GM19043 (cell line): Measurements from ENCODE around the gene SAMD11.

Experiments
- ATAC-seq: cut with Tn5 transposase; IDR thresholded peaks from one replicate; pipeline ENCODE4 v1.9.1; 2021; ENCODE audit warnings: low read depth; ENCODE audit not compliant: unreplicated experiment

Gene SAMD11

GRCh38 chr1:930633-931138, 7.0 kb downstream of the SAMD11 start:
- no peak for ATAC-seq

DNA sequence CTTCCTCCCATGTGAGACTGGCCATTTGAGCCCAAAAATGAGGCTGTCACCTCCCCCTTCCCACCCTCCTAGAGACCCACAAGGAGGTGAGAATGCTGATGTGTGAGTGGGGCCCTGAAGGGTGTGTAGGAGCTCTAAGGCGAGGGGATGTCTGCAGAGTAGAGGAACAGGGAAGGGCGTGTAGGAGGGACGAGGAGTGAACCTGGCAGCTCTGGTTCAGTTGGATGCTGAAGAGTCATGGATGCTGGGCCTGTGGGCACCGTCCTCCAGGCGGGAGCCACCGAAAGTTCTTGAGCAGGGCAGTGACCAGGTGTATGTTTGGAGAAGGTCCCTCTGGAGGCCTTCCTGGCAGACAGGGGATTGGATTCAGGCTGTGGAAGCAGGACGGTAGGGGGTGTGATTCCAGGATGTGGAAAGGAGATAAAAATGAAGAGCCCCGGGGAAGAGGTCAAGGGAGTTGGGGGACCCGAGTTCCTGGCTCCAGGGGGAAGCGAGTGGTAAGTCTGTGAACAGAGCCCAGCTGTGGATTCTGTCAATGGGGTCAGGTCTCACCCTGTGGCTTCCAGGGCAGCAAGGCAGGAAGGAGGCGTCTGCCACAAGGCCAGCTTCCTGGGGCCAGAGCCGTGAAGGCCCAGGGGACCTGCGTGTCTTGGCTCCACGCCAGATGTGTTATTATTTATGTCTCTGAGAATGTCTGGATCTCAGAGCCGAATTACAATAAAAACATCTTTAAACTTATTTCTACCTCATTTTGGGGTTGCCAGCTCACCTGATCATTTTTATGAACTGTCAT, 7.9 kb downstream of the SAMD11 start:
- no peak for ATAC-seq

- ATAC-seq, result no peak
Observed at GRCh38 chr1:932173-932510, 8.4 kb downstream of the SAMD11 start.

DNA sequence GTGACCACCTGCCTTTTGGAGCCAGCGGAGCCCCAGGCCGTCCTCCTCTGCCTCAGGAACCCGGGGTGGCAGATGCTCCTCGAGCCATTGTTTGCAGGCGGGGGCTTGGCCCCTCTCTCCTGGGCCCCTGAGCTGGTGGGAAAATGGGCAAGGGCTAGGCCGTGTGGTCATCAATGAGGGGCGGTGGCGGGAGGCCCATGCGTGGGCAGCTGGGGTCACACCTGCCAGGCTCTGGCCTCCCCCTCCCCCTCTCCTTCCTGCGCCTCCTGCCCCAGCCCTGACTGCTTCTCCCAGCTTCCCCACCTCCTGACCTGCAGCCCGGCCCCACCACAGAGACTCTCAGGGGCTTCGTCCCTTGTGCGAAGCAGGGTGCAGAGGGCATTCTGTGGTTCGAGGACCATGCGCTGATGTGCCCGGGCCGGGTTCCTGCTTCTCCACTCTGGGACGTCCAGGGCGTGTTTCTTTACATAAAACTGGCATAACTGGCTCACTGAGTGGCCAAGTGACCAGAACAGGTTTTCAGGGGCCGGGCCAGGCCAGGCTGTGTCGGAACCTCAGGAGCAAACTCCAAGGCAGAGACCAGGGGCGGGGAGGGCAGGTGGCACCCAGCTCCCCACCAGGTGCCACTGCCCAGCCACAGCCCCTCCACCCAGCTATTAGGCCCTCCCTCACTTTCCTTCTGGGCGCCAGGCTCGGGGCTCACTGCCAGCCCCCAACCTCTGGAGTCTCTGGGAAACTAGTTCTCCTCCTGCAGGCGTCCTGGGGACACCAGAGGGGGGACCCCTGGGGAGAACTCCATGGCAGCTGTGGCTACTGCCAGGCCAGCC, 9.3 kb downstream of the SAMD11 start:
- ATAC-seq, result no peak

- no peak for ATAC-seq
Observed at GRCh38 chr1:933603-933940, 9.8 kb downstream of the SAMD11 start.

- ATAC-seq, result no peak
Observed at GRCh38 chr1:934991-935750, 11.4 kb downstream of the SAMD11 start.

DNA sequence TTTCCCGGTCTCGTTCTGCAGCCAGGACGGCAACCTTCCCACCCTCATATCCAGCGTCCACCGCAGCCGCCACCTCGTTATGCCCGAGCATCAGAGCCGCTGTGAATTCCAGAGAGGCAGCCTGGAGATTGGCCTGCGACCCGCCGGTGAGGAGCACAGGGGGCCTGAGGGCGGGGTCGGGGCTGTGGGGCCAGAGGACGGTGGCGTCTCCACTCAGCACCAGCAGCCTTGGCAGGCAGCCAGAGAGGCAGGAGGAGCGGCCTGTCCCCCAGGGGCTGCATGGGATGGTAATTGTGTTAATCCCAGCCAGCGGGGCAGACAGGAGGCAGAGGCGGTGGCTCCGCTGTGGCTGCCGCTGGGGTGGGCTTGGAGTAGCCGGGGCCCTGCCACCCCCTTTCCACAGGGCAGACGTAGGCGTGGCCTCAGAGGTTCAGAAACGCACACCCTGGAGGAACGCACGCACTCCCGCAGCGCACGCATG, 12.1 kb downstream of the SAMD11 start:
- no peak for ATAC-seq

DNA sequence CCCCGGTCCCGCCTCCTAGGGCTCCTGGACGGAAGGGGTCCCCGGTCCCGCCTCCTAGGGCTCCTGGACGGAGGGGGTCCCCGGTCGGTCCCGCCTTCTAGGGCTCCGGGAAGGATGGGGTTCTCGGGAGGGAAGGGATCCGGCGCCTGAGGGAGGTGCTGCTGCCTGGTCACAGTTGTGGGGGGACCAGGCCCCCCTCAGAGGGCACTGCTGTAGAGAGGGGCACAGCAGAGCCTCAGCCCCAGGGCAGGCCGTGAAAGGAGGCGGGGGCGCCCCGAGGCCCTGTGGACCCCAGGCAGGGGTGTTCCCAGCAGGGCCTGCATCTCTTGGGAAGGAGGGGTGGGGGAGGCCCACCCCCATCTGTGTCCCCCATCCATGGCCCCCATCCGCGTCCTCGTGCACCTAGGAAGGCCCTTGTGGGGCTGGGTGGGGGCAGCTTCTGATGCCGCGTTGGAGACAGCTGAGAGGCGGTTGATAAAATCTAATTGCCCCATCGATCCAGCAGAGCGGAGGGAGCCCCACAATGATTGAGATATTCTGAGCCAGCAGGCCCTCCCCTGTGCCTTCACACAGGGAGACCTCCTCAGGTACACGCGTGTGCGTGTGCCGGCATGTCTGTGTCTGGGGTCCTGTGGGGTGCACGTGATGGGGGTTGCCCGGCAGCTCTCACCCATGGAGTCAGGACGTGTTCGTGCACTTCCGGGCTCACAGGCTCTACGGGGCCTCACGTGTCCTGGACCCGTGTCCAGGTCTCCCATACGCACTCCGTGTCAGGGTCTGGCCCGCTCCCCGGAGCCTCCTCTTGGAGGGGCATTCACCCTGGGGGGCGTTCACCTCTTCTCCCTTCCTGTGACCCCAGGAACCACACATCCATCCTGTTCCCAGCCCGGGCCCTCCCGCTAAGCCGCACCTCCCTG, 12.9 kb downstream of the SAMD11 start:
- no peak for ATAC-seq

DNA sequence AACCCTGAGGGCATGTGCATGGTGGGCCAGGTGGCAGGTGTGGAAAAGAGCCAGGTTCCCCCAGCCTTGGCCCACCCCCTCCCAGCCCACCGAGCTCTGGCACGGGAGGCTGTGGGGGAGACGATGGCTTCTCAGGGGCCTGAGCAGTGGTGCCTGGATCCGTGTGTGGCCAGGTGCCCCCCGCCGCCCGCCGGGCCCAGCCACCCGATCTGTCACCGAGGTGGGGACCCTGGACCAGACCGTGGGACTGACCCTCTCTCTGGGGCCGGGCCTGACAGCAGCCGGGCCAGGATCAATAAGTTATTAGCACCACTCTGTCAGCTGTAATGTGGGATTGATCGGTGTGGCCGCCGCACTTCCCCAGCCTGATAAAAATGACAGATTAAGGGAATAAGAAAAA, 13.8 kb downstream of the SAMD11 start:
- no peak for ATAC-seq

DNA sequence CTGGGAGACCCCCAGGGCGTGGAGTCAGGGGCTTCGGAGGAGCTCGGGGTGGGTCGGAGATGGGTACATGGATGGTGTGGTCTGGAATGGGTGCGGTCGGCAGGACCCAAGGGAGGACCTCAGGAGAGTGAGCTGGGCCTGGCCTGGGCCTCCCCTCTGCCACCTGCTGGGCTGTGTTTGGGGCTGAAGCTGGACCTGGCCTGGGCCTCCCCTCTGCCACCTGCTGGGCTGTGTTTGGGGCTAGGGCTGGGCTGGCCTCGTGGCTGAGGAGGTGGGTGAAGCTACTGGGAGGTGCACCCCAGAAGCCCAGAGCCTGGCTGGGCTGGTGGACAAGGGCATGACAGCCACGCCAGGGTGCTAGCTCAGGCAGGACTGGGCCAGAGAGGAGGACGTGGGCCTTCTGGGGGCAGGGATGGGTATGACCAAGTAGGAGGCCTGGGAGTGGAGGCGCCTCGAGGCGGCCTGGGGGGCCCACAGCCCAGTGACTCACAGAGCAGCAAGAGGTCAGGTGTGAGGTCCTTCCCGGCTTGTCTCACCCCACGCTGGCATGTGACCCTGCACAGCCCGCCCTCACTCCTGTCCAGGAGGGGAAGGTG, 14.5 kb downstream of the SAMD11 start:
- ATAC-seq, result no peak

- ATAC-seq, result no peak
Observed at GRCh38 chr1:938711-939489, 15.2 kb downstream of the SAMD11 start.

DNA sequence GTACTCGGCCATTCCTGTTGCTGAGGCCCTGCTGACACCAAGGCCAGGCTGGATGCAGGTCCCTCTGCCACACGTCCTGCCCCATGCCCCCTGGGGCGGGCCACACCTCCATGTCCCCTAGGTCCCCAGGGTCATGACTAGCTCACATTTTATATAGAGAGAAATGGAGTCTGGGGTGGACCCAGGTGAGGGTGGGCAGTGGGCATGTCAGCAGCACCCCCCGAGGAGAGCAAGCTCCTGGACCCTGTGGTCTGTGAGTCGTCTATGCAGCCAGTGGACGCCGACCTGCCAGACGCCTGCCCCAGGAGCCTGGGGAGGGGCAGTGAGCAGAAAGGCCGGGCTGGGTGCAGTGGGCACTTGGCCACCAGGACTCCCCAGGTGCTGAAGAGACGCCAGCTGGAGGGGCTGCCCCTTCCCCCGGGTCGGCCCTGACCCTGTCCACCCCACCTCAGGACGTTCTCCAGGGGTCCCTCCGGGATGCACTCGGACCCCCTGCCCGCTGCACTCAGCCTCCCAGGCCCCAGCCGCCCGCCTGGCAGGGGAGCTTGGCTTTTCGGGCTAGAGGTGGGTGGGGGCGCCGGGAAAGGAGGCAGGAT, 15.9 kb downstream of the SAMD11 start:
- ATAC-seq, result no peak

DNA sequence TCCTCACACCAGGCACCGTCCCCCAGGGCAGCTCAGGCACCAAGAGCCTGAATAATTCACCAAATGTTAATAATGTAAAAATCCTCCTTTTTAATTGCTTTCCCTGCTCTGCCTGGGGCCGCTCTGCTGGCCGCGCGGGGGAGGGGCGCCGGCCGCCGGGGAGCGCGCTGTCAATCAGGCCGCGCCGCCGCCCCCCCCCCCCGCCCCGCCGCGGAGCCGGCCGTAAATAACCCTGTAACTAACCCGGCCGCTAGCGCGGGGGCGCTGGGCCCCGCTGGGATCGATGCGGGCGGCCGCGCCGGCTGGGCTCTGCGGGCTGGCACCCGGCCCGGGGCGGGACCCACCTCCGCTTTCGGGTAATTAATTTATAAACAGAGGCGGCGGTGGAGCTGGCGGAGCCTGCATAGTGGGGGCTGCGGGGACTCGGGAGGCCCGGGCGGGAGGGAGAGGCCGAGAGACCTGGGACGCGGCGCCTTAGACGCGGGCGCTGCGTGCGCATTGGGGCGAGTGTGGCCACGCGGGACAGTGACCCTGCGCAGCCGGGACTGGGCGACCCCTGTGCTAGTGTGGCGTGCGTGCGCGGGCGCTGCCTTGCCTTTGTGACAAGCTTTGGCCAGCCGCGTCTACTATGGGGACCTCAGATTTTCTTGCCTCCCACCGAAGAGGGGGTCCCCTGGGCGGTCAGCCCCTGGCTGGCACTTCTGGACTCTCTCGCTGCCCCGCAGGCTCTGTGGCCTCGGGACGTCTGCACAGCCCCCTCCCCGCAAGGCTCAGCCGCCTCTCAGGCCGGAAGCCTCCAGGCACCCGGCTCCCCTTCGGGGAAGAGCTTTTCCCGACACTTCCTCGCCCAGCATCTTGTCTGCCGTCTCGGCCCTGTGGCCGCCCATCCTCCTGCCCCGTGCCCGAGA, 16.6 kb downstream of the SAMD11 start:
- no peak for ATAC-seq

GRCh38 chr1:941015-941587, 17.4 kb downstream of the SAMD11 start:
- ATAC-seq, result no peak

GRCh38 chr1:941588-942383, 18.1 kb downstream of the SAMD11 start:
- no peak for ATAC-seq

- no peak for ATAC-seq
Observed at GRCh38 chr1:942411-942821, 18.7 kb downstream of the SAMD11 start.
